ENCODE data around the gene ATPAF2.

ATPAF2 gene

DNA sequence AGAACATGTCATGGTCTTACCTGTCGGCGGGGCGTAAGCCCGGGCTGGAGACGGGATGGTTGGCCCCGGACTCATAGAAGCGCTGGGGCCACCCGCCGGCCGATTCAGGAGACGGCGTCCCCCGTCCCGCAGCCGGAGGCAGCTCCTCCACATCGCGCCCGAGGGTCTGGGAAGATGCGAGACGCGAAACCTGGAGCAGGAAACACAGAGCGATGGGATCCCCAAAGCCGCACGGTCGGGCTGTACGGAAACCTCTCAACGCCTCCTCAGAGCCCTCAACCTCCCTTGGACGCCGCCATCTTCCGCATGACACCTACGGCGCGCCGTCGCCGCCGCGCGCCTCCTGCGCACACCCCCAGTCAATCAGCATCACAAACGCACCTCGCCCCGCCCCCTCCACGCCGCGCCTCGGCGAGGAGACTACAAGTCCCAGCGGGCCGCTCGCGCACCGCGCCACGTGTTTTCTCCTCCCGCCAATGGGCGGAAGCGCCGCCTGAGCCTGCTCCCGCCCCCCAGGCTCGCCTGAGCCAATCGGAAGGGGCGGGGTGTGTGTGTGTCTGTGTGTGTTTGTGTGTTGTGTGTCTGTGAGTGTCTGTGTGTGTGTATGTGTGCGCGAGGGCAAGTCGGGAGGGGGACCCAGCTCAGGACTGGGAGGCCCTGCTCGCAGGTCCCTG lies at the start of gene ATPAF2, which contains the start of gene GID4:
Gene ATPAF2 (minus strand): TSS at position 308 of the 674 bp plus-strand sequence. CDS start 155 bp downstream, at position 153.
Gene GID4 (plus strand): TSS at position 548 of the 674 bp plus-strand sequence. CDS start 57 bp downstream, at position 605.
- peak; percentile 99 for DNase-seq (ENCODE audit: low read depth in 2 of 2)

DNA sequence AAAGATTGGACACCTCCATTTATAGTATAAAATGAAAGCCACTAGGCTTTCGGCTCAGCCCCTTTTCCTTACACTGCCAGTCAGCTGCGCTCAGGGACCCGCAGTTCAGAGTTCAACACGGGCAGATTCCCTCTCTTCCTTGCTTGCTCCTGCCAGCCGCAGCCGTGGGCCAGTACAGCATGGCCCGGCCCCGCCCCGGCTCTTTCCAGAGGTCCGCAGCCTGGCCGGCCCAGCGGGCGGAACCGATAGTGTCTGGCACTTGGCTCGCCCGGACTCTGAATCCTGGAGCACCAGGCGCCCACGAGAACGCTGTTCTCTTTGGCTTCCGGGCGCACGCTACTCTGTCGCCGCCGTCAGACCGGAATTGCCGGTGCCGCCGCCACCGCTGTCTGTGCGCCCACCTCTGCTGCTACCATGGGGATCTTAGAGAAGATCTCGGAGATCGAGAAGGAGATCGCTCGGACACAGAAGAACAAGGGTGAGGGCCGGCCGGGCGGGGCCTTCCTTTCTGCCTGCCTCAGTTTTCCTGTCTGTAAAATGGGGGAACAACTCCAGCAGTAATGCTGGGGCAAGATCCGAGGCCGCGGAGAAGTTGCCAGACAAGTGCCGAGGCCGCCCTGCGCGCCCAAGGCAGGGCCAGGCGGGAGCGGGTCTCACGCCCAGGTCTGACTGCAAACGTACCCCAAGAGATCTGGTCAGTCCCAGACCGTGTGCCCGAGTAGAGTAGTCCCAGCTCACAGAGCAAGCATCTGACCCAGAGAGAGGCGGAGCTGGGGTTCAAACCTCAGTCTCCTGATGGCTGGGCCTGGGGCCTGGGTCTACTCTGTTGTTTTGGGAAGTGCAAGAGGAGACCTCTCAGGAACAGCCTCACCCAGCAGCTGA lies 48.9 kb upstream of the ATPAF2 start, which contains the start of gene DRG2:
Gene DRG2 (plus strand): TSS at position 339 of the 882 bp plus-strand sequence. CDS start 76 bp downstream, at position 415.
- DNase-seq (ENCODE audit: low read depth in 2 of 2), result peak; percentile 76 to 83

- DNase-seq (ENCODE audit: low read depth in 2 of 2), result no peak
These were observed 45.3 kb upstream of the ATPAF2 start for GRCh38 chr17:18084256-18084655.

GRCh38 chr17:18079543-18079942 lies 40.6 kb upstream of the ATPAF2 start:
- no peak for DNase-seq (ENCODE audit: low read depth in 2 of 2)

DNA sequence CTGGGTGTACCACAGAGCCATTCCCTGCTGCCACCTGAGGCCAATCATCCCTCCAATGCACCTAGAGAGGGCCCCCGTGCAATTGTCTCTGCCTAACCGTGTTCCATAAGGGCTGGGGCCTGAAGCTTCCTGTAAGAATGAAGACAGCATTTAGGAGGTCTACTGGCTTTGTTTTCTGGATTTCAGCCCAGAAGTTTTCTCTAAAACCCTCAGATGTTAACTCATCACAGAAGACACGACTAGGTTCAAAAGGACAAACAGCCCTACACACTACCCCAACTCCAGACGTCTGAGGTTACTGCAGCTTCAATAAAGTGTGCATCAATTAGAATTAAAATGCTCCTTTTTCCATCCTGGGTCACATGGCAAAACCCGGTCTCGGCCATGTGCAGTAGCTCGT lies 38.0 kb upstream of the ATPAF2 start:
- DNase-seq (ENCODE audit: low read depth in 2 of 2), result no peak

DNA sequence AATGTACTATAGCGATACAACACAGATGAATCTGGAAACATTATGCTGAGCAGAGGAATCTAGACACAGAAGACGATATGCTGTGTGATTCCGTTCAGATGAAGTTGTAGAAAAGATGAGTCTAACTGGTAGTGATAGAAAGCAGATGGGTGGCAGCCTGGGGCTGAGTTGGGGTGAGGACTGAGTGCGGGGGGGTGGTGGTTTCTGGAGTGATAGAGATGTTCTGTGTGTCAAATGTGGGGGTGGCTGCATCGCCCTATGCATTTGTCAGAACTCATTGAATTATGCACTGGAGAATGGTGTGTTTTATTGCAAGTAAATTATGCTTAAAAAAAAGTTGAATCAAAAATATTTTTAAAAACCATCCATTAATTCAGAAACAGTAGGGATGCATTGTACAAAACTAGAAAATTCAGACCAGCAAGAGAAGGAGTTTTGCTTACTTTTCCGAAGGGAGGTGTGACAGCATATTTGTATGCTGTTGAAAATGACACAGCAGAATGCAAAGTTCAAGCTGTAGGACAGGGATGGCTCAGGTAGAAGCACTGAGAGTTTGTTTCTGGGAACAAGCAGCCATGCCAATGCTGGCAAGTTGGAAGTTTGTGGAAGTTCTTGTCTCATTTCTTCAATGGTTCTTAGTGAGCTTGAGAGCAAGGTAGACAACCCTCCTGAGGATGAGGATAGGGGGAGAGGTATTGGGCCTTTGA lies 35.8 kb upstream of the ATPAF2 start:
- no peak for DNase-seq (ENCODE audit: low read depth in 2 of 2)

- DNase-seq (ENCODE audit: low read depth in 2 of 2), result no peak
These were observed 32.8 kb upstream of the ATPAF2 start for GRCh38 chr17:18071751-18072150.

GRCh38 chr17:18070861-18071340 lies 31.9 kb upstream of the ATPAF2 start:
- no peak for DNase-seq (ENCODE audit: low read depth in 2 of 2)

DNA sequence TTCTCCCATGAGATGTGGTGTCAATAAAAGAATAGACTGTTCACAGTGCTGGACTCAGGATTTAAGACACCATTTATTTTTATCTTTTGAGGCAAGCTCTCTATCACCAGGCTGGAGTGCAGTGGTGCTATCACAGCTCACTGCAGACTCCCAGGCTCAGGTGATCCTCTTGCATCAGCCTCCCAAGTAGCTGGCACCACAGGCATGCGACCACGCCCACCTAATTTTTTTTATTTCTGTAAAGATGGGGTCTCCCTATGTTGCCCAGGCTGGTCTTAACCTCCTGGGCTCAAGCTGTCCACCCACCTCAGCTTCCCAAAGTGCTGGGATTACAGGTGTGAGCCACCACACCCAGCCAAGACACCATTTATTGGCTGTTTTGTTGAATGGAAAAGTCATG lies 30.1 kb upstream of the ATPAF2 start:
- no peak for DNase-seq (ENCODE audit: low read depth in 2 of 2)

DNA sequence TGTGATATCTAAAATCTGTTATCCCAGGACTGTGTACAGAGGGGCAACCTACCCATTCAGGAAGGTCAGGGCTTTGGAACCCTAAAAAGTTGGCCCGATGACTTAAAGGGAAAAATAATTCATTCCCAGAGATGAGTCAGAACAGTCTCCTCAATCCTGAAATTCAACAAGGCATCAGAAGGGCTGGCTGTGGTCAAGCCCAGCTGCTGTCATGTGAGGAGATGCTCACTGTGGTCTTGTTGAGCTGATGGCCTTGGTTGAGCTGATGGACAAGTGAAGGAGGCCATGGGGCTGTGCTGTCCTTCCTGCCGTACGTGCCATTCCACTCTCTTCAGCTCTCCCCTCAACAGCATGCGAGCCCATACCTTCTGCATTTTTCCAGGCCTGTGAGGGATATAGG lies 27.9 kb upstream of the ATPAF2 start:
- DNase-seq (ENCODE audit: low read depth in 2 of 2), result no peak

DNA sequence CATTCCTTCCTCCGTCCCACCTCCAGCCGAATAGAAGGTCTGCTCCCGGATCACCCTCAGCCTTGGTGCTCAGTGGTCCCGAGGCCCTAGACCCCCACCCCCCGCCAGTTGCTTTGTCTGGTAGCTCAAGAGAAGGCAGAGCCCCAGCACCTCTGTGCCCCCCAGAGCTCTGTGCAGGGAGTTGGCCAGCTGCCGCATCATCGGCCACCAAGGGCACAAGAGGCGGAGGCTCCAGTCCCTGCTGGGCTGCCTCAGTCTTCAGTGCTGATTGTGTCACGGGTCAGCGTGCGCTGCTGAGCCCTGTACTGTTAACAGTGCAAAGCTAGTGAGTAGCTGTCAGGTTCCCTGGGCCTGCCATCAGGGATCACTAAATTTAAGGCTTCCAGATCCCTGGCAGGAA lies 26.6 kb upstream of the ATPAF2 start:
- DNase-seq (ENCODE audit: low read depth in 2 of 2), result no peak

DNA sequence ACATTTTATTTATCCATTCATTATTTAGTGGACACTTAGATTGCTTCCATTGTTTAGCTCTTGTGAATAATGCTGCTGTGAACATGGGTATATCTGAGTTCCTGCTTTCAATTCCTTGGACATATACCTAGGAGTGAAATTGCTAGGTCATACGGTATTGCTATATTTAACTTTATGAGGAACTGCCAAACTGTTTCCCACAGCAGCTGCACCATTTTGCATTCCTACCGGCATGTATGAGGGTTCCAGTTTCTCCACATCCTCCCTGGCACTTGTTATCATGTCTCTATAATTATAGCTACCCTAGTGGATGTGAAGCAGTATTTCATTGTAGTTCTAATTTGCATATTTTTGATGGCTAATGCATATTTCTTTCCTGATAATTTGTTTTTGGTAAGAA lies 25.1 kb upstream of the ATPAF2 start:
- DNase-seq (ENCODE audit: low read depth in 2 of 2), result no peak

GRCh38 chr17:18059283-18059682 lies 20.3 kb upstream of the ATPAF2 start:
- no peak for DNase-seq (ENCODE audit: low read depth in 2 of 2)

GRCh38 chr17:18056214-18056613 lies 17.2 kb upstream of the ATPAF2 start:
- DNase-seq (ENCODE audit: low read depth in 2 of 2), result no peak

DNA sequence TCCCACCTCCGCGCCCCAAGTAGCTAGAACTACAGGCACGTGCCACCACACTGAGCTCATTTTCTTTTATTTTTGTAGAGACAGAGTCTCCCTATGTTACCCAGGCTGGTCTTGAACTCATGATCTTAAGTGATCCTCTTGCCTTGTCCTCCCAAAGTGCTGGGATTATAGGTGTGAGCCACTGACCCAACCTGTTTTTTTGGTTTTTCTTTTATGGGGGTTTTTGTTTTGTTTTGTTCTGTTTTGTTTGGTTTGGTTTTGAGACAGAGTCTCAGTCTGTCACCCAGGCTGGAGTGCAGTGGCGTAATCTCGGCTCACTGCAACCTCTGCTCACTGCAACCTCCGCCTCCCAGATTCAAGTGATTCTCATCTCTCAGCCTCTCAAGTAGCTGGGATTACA lies 16.6 kb upstream of the ATPAF2 start:
- DNase-seq (ENCODE audit: low read depth in 2 of 2), result no peak

DNA sequence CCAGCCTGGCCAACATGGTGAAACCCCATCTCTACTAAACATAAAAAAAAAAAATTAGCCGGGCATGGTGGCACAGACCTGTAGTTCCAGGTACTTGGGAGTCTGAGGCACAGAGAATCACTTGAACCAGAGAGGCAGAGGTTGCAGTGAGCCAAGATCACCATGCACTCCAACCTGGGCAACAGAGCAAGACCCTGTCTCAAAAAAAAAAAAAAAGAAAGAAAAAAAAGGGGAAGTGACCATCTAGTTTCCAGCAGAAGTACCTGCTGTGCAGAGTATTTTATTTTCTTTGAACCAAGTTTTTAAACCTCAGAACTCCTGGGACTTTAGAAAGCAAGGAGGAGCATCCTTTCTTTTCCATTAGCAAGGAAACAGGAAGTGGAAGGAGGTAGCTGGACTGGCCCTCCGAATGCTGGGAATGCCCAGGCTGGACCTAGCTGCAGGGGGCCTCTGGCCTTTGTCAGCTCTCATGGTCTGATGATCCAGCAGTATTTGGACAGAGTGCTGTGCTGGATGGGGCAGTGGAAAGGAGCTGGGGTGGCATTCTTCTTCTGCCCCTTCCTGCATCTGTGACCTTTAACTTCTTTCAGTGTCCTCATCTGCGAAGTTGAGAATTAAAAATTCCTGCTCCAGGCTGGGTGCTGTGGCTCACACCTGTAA lies 6.9 kb upstream of the ATPAF2 start:
- DNase-seq (ENCODE audit: low read depth in 2 of 2), result no peak

DNA sequence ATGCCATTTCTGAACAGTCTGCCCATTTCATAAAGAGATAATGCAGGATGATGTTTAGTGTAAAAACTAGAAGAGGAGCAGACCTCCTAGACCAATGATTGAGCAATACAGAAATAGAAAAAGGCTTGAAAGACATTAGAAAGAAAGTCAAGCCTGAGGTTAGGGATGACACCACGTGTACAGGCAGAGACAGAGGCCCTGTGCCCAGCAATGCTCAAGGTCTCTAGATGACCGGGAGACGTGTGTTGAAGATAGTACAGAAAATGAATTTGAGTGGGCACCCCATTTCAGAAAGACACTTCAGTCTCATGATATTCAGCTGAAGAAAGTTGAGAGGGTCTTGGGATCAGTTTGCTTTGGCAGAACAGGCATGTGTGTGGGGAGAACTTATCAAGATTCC lies 5.6 kb upstream of the ATPAF2 start:
- no peak for DNase-seq (ENCODE audit: low read depth in 2 of 2)

DNA sequence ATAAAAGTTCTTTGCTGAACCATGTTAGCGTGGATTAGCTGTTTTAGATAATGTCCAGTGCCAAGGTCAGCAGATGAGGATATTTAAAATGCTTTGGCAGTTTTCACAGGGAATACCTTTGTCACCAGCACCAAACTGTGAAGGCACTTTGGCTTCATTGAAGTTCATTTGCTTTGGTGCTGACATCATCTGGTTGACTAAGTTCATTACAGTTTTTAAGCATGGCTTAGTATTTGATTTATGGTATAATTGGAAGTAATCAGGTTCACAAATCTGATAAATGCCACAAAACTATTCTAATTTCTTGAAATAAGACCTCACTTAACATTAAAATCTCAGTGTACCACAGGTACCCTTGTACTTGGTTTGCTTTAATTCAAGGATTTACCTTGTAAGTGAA lies 4.5 kb upstream of the ATPAF2 start:
- DNase-seq (ENCODE audit: low read depth in 2 of 2), result no peak

GRCh38 chr17:18042983-18043382 lies 4.0 kb upstream of the ATPAF2 start:
- no peak for DNase-seq (ENCODE audit: low read depth in 2 of 2)

DNA sequence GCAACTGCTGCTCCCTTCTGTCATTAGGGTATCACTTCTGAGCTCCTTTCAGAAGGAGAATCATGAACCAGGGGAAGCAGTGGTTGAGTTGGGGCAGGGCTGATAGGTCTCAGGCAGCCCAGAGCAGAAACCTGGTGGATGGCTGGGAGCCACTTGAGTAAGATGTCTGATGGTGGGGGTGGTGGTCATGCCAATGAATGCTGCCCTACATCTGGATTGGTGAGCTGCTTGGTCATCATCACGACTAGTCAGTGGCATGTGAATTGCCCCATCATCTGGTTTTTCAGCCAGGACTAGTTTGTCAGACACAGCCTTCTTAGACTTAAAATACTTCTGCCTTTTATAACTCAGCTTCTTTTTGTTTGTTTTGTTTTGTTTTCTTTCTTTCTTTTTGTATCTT lies 2.8 kb upstream of the ATPAF2 start:
- no peak for DNase-seq (ENCODE audit: low read depth in 2 of 2)

GRCh38 chr17:18040261-18040858 lies 1.4 kb upstream of the ATPAF2 start:
- no peak for DNase-seq (ENCODE audit: low read depth in 2 of 2)
